ENCODE measurements around the gene LSR.
"Not testable (repeated sequence)": the region's sequence is repeated elsewhere in the genome, so short reads cannot be mapped to it uniquely, and the experiment has no call there.

LSR gene

GRCh38 chr19:35220315-35220921, 28.4 kb upstream of the LSR start:
- no peak overlapping the region for H3K27ac ChIP-seq
- TF ChIP-seq, protein P1, sequence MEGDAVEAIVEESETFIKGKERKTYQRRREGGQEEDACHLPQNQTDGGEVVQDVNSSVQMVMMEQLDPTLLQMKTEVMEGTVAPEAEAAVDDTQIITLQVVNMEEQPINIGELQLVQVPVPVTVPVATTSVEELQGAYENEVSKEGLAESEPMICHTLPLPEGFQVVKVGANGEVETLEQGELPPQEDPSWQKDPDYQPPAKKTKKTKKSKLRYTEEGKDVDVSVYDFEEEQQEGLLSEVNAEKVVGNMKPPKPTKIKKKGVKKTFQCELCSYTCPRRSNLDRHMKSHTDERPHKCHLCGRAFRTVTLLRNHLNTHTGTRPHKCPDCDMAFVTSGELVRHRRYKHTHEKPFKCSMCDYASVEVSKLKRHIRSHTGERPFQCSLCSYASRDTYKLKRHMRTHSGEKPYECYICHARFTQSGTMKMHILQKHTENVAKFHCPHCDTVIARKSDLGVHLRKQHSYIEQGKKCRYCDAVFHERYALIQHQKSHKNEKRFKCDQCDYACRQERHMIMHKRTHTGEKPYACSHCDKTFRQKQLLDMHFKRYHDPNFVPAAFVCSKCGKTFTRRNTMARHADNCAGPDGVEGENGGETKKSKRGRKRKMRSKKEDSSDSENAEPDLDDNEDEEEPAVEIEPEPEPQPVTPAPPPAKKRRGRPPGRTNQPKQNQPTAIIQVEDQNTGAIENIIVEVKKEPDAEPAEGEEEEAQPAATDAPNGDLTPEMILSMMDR (conservative IDR thresholded peaks at IDR 0.05): no peak
- no peak for TF ChIP-seq ZFX (IDR thresholded peaks at IDR 0.05)

DNA sequence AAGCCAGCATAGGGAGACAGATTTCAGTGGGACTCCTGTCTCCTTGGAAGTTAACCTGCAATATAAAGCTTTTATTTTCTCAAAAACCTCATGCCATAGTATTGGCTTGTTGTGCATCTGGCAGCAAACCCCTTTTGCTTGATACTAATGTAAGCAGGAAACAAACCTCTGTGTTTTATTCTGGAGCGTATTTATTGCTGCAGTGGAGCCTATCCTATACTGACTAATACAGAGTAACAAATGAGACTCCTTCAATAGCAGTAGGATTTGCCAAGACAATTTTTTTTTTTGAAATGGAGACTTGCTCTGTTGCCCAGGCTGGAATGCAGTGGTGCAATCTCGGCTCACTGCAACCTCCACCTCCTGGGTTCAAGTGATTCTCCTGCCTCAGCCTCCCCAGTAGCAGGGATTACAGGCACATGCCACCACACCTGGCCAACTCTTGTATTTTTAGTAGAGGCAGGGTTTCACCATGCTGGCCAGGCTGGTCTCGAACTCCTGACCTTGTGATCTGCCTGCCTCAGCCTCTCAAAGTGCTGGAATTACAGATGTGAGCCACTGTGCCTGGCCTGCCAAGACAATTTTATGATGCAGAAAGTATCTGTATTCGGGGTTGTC, 27.7 kb upstream of the LSR start:
- not testable (repeated sequence) for H3K27ac ChIP-seq

DNA sequence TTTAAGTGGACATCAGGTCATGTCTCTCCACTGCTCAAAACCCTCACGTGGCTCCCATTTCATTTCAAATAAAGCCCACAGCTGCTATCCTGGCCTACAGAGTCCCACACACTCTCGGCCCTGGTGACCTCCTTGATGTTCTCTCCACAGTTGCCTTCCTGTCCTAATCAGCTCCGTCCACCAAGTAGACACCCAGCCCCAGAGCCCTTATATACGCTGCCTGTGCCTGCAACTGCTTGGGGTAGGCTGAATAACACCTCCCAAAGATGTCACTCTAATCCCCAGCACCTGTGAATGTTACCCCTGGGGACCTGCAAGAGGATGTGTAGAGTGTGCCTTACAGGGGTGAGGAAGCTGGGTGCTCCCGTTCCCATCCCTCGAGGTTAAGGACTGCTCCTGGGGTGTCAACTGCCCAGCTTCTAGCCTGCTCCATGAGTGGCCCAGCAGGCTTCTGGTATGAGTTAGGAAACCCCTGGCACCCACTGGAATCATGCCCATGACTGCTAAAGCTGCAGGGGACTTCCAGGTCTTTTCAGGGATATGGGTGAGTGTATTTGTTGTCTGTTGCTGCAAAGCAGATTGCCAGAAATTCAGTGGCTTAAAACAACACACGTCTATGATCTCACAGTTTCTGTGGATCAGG, 26.3 kb upstream of the LSR start:
- no peak overlapping the region for H3K27ac ChIP-seq
- TF ChIP-seq, protein P1 (conservative IDR thresholded peaks at IDR 0.05): no peak
- no peak for TF ChIP-seq ZFX (IDR thresholded peaks at IDR 0.05)

DNA sequence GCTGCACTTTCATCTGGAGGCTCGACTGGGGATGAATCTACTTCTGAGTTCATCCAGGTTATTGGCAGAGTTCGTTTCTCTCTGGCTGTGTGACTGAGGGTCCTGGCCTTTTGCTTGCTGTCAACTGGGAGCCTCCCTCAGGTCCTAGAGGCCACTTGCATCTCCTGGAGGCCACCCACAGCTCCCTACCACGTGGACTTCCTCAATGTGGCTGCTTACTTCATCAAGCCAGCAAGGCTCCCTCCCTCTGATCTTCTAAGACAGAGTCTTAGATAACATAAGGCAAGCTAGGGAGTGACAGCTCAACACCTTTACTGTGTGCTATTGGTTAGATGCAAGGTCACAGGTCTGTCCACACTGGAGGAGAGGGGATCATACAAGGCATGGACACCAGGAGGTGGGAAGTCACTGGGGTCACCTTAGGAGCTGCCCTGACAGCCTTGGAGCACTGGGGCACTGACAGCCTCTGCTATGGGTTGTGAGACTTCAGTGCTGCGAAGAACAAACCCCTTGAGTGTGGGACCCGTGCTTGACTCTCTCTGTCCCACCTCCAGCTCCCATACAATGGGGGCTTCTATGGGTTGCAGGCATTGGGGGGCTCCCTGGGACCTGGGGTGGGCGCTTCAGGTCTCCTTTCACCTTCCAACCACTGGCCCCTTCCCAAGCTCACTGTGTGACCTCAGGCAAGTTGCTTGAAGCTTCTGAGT, 25.6 kb upstream of the LSR start:
- no peak for TF ChIP-seq ZFX (IDR thresholded peaks at IDR 0.05)
- TF ChIP-seq, protein P1 (conservative IDR thresholded peaks at IDR 0.05): no peak
- H3K27ac ChIP-seq: no peak overlapping the region

GRCh38 chr19:35223862-35224505, 24.8 kb upstream of the LSR start:
- TF ChIP-seq, protein P1 (conservative IDR thresholded peaks at IDR 0.05): no peak
- no peak overlapping the region for H3K27ac ChIP-seq

GRCh38 chr19:35224681-35225571, 23.9 kb upstream of the LSR start:
- no peak overlapping the region for H3K27ac ChIP-seq
- no peak for TF ChIP-seq ZFX (IDR thresholded peaks at IDR 0.05)
- TF ChIP-seq, protein P1 (conservative IDR thresholded peaks at IDR 0.05): no peak

- TF ChIP-seq, protein P1 (conservative IDR thresholded peaks at IDR 0.05): no peak
- no peak for TF ChIP-seq ZFX (IDR thresholded peaks at IDR 0.05)
- H3K27ac ChIP-seq: no peak overlapping the region
Observed at GRCh38 chr19:35225951-35226350, 22.9 kb upstream of the LSR start.
